ENCODE results near the gene GTF2I. TPM values are rescaled to one million over a fixed set of nuclear protein-coding genes. Genes with fewer than 3 reads are reported as not detected.

Gene GTF2I
- total and polyA plus RNA-seq, 10 of the 15 experiments (the other 5 are each of a cell fraction or from before 2014, with no cell fraction given): 6.7 to 172 (median 96.9) TPM

DNA sequence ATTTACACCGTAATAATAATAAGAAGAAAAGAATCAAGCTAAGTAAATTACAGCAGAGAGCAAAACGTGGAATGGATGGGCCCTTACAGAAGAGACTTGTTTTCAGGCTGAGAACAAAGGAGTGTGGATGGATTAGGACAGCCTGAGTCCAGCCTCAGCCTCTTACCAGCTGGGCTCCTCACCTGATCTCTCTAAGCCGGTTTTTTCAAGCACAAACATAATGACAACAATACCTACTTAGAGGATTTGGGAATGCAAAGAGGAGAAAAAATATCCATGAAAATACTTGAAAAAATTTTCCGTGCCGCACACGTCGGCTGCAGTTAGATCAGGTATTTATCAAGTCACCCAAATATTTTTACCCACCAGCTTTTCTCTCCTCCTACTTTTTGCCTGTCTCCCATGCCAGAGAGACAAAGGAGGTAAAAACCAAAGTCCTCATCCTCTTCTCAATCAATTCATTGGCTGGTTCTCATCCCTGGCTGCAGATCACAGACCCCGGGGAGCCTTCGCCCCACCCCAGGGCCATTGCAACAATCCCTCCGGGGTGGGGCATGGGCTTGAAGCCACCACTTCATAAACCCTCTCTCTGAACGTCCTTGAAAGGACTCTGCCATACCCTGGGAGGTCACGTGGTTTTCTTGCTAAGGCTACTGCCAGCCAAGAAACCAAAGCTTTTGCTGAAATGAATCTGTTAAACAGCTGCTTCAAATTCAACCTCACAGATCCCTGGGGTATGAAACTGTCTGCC is 29.7 kb upstream of the GTF2I start:
- WGBS (ENCODE audit: insufficient coverage, insufficient replicate concordance, low lambda C conversion rate, missing lambda C conversion rate): 59% methylated on average over 12 of the region's 12 CpGs
- Histone ChIP-seq H3K4me1 (ENCODE audit: control insufficient read depth, insufficient read depth, low read length) (no peaks in the 10 kb centered on the region; the same call in 1 of the 2 replicates), H2AFZ (ENCODE audit: control insufficient read depth, low read depth, low read length) (peak overlapping the region; percentile 39), H3K9ac (ENCODE audit: control insufficient read depth, insufficient read depth, low read length) (no peak overlapping the region), H3K79me2 (ENCODE audit: control insufficient read depth, insufficient read depth, low read length) (no peaks in the 10 kb centered on the region), H3K4me2 (ENCODE audit: control insufficient read depth, insufficient read depth) (no peak overlapping the region), H3K27ac (ENCODE audit: control insufficient read depth, insufficient read depth) (no peak overlapping the region), H3K9me3 (replicated peaks; ENCODE audit: control insufficient read depth, insufficient read depth, low read length) (no peaks in the 10 kb centered on the region), H3K27me3 (replicated peaks in 1 of 2; ENCODE audit: control insufficient read depth in 2 of 2, insufficient read depth in 2 of 2, low read length in 1 of 2) (no peaks in the 10 kb centered on the region), H3K4me3 (no peak overlapping the region), H4K20me1 (ENCODE audit: control insufficient read depth, insufficient read depth) (no peaks in the 10 kb centered on the region), H3K36me3 (ENCODE audit: control insufficient read depth in 2 of 2, insufficient read depth in 2 of 2, low read length in 1 of 2) (no peaks in the 10 kb centered on the region)
- BruUV-seq (replicated peaks): no TSS peak
- intact Hi-C loops (cut with micrococcal nuclease; ENCODE audit: unreplicated experiment) (no loop called here), in situ Hi-C loops (cut with MboI) (no loop called here)
- DNase-seq (ENCODE audit: low read depth, low spot score): no peak
- POLR2A ChIA-PET: interaction anchor here (0.5 to 0.6 kb wide), 2 partner anchors 12 to 42 kb away, joined by 4 read pairs; no protein-coding TSS in a partner anchor
- RAD21 ChIA-PET (ENCODE audit: unreplicated experiment): interaction anchor here (0.5 to 1.0 kb wide), 3 partner anchors 12 to 1046 kb away, joined by 4 to 5 read pairs (median 4); no protein-coding TSS in a partner anchor
- no peak for FAIRE-seq
- TF ChIP-seq RAD51 (IDR thresholded peaks at IDR 0.05) (peak; percentile 93), TBL1XR1 (IDR thresholded peaks at IDR 0.05; ENCODE audit: low read depth, low read length) (no peak)
- ATAC-seq: peak; percentile 80
- CTCF ChIA-PET: no interaction called here
- SMC1A ChIA-PET (ENCODE audit: uncharacterized antibody, unreplicated experiment): interaction anchor here (0.8 to 1.7 kb wide), 5 partner anchors 11 to 27 kb away, joined by 3 to 7 read pairs (median 3); no protein-coding TSS in a partner anchor

DNA sequence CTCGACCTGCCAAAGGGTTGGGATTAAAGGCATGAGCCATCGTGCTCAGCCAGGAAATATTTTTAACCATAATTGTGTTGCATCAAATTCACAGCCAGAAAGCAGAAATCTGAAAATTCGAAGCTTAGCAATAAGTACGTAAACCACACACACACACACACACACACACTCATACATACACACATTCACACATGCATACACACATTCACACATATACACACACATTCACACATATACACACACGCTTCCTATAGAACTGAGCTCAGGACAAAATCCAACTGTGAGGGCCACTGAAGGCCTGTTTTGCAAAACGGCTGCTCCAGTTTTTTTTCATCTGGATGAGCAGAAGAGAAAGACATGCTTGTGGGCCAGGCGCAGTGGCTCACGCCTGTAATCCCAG is 25.0 kb upstream of the GTF2I start:
- SMC1A ChIA-PET (ENCODE audit: uncharacterized antibody, unreplicated experiment): no interaction called here
- no TSS peak for BruUV-seq (replicated peaks)

More for the DNA sequence above, 25.0 kb upstream of the GTF2I start:
- Histone ChIP-seq H3K9ac (ENCODE audit: control insufficient read depth, insufficient read depth, low read length) (no peak overlapping the region), H4K20me1 (ENCODE audit: control insufficient read depth, insufficient read depth) (no peaks in the 10 kb centered on the region), H3K79me2 (ENCODE audit: control insufficient read depth, insufficient read depth, low read length) (no peaks in the 10 kb centered on the region), H3K4me3 (no peak overlapping the region), H3K4me2 (ENCODE audit: control insufficient read depth, insufficient read depth) (no peak overlapping the region), H3K4me1 (ENCODE audit: control insufficient read depth, insufficient read depth, low read length) (no peaks in the 10 kb centered on the region; the same call in 1 of the 2 replicates), H2AFZ (ENCODE audit: control insufficient read depth, low read depth, low read length) (no peak overlapping the region), H3K27ac (ENCODE audit: control insufficient read depth, insufficient read depth) (no peak overlapping the region), H3K27me3 (replicated peaks in 1 of 2; ENCODE audit: control insufficient read depth in 2 of 2, insufficient read depth in 2 of 2, low read length in 1 of 2) (no peaks in the 10 kb centered on the region), H3K9me3 (replicated peaks; ENCODE audit: control insufficient read depth, insufficient read depth, low read length) (no peaks in the 10 kb centered on the region), H3K36me3 (ENCODE audit: control insufficient read depth in 2 of 2, insufficient read depth in 2 of 2, low read length in 1 of 2) (no peaks in the 10 kb centered on the region)
- 78% methylated on average over 8 of the region's 8 CpGs for WGBS (ENCODE audit: insufficient coverage, insufficient replicate concordance, low lambda C conversion rate, missing lambda C conversion rate)
- in situ Hi-C loops (cut with MboI): no loop called here
- TF ChIP-seq, protein P1, sequence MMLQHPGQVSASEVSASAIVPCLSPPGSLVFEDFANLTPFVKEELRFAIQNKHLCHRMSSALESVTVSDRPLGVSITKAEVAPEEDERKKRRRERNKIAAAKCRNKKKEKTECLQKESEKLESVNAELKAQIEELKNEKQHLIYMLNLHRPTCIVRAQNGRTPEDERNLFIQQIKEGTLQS (IDR thresholded peaks at IDR 0.05; ENCODE audit: borderline replicate concordance, extremely low read depth, low read depth, low read length): no peak
- TF ChIP-seq, protein P2, sequence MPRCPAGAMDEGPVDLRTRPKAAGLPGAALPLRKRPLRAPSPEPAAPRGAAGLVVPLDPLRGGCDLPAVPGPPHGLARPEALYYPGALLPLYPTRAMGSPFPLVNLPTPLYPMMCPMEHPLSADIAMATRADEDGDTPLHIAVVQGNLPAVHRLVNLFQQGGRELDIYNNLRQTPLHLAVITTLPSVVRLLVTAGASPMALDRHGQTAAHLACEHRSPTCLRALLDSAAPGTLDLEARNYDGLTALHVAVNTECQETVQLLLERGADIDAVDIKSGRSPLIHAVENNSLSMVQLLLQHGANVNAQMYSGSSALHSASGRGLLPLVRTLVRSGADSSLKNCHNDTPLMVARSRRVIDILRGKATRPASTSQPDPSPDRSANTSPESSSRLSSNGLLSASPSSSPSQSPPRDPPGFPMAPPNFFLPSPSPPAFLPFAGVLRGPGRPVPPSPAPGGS (IDR thresholded peaks at IDR 0.05; ENCODE audit: borderline replicate concordance, insufficient read depth, low read depth, low read length, poor library complexity, severe bottlenecking): peak; percentile 90
- DNase-seq (ENCODE audit: low read depth, low spot score): no peak
- ChIA-PET CTCF (interaction anchor here (0.6 to 1.8 kb wide), 5 partner anchors 9 to 53 kb away, joined by 3 to 4 read pairs (median 4); no protein-coding TSS in a partner anchor), POLR2A (interaction anchor here (0.6 to 1.0 kb wide), 2 partner anchors 28 to 31 kb away, joined by 3 to 7 read pairs; no protein-coding TSS in a partner anchor), RAD21 (ENCODE audit: unreplicated experiment) (no interaction called here)
- ATAC-seq: no peak
- no peak for FAIRE-seq
- intact Hi-C loops (cut with micrococcal nuclease; ENCODE audit: unreplicated experiment): no loop called here
